Measurements from ENCODE around the gene STON2. TPM values are rescaled to one million over a fixed set of nuclear protein-coding genes. Genes with fewer than 3 reads are reported as not detected.
A peak's percentile ranks its signal among the peaks of the same experiment; 100 is the strongest.

The STON2 gene
- total and polyA plus RNA-seq, 4 donors = 3.1 to 27.6 (median 15.2) TPM

DNA sequence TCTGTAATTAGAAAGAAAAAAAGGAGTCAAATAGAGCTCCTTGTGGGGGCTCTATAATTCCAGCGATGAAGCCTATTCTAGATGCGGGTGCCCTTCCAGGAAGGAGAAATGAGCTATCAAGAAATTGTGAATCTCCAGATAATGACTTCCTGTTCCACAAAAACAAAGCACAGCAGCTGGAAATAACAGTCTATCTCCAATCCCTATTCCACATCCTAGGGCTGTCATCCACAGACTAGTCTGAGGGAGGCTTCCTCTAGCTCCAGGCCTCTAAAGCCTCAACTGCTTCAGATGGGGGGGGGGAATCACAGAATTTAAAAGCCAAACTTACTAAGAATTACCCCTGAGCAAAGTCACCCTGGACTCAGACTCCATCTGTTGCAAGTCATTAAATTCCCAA, 102.0 kb downstream of the STON2 start:
- 63 to 72% methylated on average over 2 of the region's 2 CpGs for WGBS, 2 donors
- no peak for ATAC-seq (ENCODE audit: insufficient read depth, low FRiP score)
- Histone ChIP-seq H3K9ac (ENCODE audit: insufficient read depth in 1 of 2, low read length in 2 of 2) (no peak overlapping the region), H3K27me3 (ENCODE audit: control insufficient read depth in 3 of 3, insufficient read depth in 3 of 3, low read length in 2 of 3) (no peaks in the 10 kb centered on the region), H3K4me3 (no peak overlapping the region), H3K27ac (ENCODE audit: low read depth in 1 of 2, low read length in 1 of 2) (no peak overlapping the region), H3K36me3 (ENCODE audit: control insufficient read depth in 4 of 4, insufficient read depth in 4 of 4, low read length in 4 of 4) (no peaks in the 10 kb centered on the region), H3K9me3 (ENCODE audit: control insufficient read depth in 4 of 4, insufficient read depth in 3 of 4, low read length in 3 of 4) (no peaks in the 10 kb centered on the region), H3K4me1 (ENCODE audit: control insufficient read depth in 5 of 5, insufficient read depth in 5 of 5, low read length in 5 of 5) (peaks cover 0 to 2% (median 0%) of the 10 kb centered on the region in 5 donors)
- no peak for DNase-seq
- TF ChIP-seq, protein P1, sequence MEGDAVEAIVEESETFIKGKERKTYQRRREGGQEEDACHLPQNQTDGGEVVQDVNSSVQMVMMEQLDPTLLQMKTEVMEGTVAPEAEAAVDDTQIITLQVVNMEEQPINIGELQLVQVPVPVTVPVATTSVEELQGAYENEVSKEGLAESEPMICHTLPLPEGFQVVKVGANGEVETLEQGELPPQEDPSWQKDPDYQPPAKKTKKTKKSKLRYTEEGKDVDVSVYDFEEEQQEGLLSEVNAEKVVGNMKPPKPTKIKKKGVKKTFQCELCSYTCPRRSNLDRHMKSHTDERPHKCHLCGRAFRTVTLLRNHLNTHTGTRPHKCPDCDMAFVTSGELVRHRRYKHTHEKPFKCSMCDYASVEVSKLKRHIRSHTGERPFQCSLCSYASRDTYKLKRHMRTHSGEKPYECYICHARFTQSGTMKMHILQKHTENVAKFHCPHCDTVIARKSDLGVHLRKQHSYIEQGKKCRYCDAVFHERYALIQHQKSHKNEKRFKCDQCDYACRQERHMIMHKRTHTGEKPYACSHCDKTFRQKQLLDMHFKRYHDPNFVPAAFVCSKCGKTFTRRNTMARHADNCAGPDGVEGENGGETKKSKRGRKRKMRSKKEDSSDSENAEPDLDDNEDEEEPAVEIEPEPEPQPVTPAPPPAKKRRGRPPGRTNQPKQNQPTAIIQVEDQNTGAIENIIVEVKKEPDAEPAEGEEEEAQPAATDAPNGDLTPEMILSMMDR (IDR thresholded peaks at IDR 0.05; ENCODE audit: control extremely low read depth, extremely low read depth) = no peak

DNA sequence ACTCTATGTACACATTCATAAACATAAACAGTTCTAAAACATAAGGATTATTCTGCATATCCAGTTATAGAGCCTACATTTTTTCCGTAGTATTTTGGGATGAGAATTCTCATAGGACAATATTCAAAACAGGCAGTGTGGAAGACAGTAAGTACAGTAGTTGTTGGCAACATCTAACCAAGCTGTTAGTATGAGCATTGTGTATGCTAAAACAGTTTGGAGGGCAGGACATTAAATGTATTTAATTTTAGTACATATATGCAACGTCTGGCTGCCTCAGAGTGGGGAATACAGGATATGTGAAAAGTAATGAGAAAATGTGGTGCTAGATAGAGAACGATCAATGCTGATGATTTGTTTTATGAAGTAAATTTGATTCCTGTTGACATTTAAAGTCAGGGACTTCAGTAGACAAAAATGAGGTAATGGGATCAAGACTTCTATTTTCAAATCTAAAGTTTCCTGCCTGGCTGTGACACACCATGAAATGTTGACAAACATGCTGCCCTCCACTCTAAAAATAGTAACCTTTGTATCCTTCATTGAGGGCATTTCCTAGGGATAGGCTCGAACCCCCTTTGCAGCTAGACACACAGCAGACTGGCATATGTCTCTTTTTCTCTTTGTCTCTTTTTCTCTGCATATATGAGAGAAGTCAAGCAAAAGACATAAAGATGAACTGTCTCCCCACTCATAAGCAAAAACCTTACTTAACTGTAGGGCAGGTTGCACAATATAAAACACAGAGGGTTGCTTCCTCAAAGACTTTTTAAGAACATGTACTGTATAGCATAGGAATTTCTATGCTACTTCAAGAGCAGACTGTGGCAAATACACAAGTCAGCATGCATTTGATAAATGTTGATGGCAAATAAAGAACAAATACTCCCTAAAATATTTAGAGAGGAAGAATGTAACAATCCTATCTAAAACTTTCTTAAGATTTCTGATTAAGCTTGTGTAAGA, 103.9 kb downstream of the STON2 start:
- no peak for DNase-seq
- peaks cover 0 to under 1% (median 0%) of the 10 kb centered on the region in 5 donors for H3K4me1 ChIP-seq (ENCODE audit: control insufficient read depth in 5 of 5, insufficient read depth in 5 of 5, low read length in 5 of 5)
- H3K4me3 ChIP-seq = no peak overlapping the region
- H3K27ac ChIP-seq (ENCODE audit: low read depth in 1 of 2, low read length in 1 of 2) = no peak overlapping the region
- TF ChIP-seq, protein P1 (IDR thresholded peaks at IDR 0.05; ENCODE audit: control extremely low read depth, extremely low read depth) = no peak
- H3K9ac ChIP-seq (ENCODE audit: insufficient read depth in 1 of 2, low read length in 2 of 2) = no peak overlapping the region
- no peaks in the 10 kb centered on the region for H3K9me3 ChIP-seq (ENCODE audit: control insufficient read depth in 4 of 4, insufficient read depth in 3 of 4, low read length in 3 of 4)
- H3K36me3 ChIP-seq (ENCODE audit: control insufficient read depth in 4 of 4, insufficient read depth in 4 of 4, low read length in 4 of 4) = no peaks in the 10 kb centered on the region
- ATAC-seq (ENCODE audit: insufficient read depth, low FRiP score) = peak; percentile 58
- H3K27me3 ChIP-seq (ENCODE audit: control insufficient read depth in 3 of 3, insufficient read depth in 3 of 3, low read length in 2 of 3) = no peaks in the 10 kb centered on the region
- 51 to 53% methylated on average over 4 of the region's 4 CpGs for WGBS, 2 donors

DNA sequence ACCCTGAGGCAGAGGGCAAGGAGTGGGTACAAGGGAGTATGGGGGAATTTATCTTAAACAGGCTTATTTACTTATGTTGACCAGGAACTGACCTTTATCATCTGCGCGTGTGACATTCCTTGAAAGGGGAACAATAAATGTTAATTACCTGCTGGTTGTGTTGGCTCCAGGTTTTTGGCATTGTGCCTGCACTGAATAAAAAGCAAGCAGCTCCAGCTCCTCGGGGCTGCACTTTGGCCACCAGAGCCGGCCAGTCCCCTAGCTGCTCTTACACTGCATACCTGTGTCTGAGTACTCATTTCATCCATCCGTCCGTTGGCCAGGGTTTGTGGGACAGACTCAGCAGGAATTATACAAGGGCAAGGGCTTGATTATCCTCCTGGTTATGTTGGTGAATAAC, 110.6 kb downstream of the STON2 start:
- Histone ChIP-seq H3K4me1 (ENCODE audit: control insufficient read depth in 5 of 5, insufficient read depth in 5 of 5, low read length in 5 of 5) (no peaks in the 10 kb centered on the region), H3K27me3 (ENCODE audit: control insufficient read depth in 3 of 3, insufficient read depth in 3 of 3, low read length in 2 of 3) (peaks cover 0 to 2% (median 0%) of the 10 kb centered on the region in 3 donors), H3K4me3 (no peak overlapping the region), H3K36me3 (ENCODE audit: control insufficient read depth in 4 of 4, insufficient read depth in 4 of 4, low read length in 4 of 4) (no peaks in the 10 kb centered on the region), H3K9me3 (ENCODE audit: control insufficient read depth in 4 of 4, insufficient read depth in 3 of 4, low read length in 3 of 4) (no peaks in the 10 kb centered on the region), H3K27ac (ENCODE audit: low read depth in 1 of 2, low read length in 1 of 2) (no peak overlapping the region), H3K9ac (ENCODE audit: insufficient read depth in 1 of 2, low read length in 2 of 2) (no peak overlapping the region)
- 90 to 91% methylated on average over 6 of the region's 6 CpGs for WGBS, 2 donors
- TF ChIP-seq, protein P1 (IDR thresholded peaks at IDR 0.05; ENCODE audit: control extremely low read depth, extremely low read depth) = no peak
- DNase-seq = no peak
- no peak for ATAC-seq (ENCODE audit: insufficient read depth, low FRiP score)
